OCI-LY3 (cell line): ENCODE results near the gene BCAR3.

Source experiments
- H2AFZ ChIP-seq: fragments of 200-600, 300-600 bp; shearing (Covaris generic); 2 replicates; pipeline ENCODE4 v1.6.0; 2014; ENCODE audit warnings: antibody characterized with exemption, low read depth, low read length
- H3K27ac ChIP-seq: fragments of 200-600, 300-600 bp; sonication (generic); 2 replicates; pipeline ENCODE4 v1.5.1; 2014; ENCODE audit warnings: mild to moderate bottlenecking, low read length, moderate library complexity, mixed read lengths
- H3K27me3 ChIP-seq: fragments of 200-600, 300-600 bp; sonication (generic); 2 replicates; pipeline ENCODE4 v1.6.1; 2014; ENCODE audit warnings: low read depth, low read length, mixed read lengths
- H3K36me3 ChIP-seq: fragments of 200-600, 300-600 bp; sonication (generic); replicated peaks from 2 replicates; pipeline ENCODE3; 2014; ENCODE audit warnings: low read depth, low read length, mixed read lengths
- H3K4me1 ChIP-seq: fragments of 300-600, 200-600 bp; sonication (generic); 2 replicates; pipeline ENCODE4 v1.6.1; 2014; ENCODE audit warnings: low read length, mixed read lengths
- H3K4me2 ChIP-seq: fragments of 200-600, 300-600 bp; sonication (generic); 2 replicates; pipeline ENCODE4 v1.6.1; 2014; ENCODE audit warnings: low read length, mixed read lengths
- H3K4me3 ChIP-seq: fragments of 300-600, 200-600 bp; sonication (generic); 2 replicates; pipeline ENCODE4 v1.5.1; 2014; ENCODE audit warnings: antibody characterized with exemption, mild to moderate bottlenecking, low read length, moderate library complexity
- H3K79me2 ChIP-seq: fragments of 300-600, 200-600 bp; shearing (Covaris generic); 2 replicates; pipeline ENCODE4 v1.6.1; 2014; ENCODE audit warnings: mild to moderate bottlenecking, low read length, mixed read lengths
- H3K9ac ChIP-seq: fragments of 300-600, 200-600 bp; shearing (Covaris generic); 2 replicates; pipeline ENCODE4 v1.6.0; 2014; ENCODE audit warnings: mild to moderate bottlenecking, low read length, moderate library complexity
- H3K9me3 ChIP-seq: fragments of 200-600, 300-600 bp; shearing (Covaris generic); 2 replicates; pipeline ENCODE4 v1.6.1; 2014; ENCODE audit warnings: low read length, mixed read lengths; ENCODE audit not compliant: insufficient read depth
- H4K20me1 ChIP-seq: fragments of 200-600, 300-600 bp; sonication (generic); 2 replicates; pipeline ENCODE4 v1.6.1; 2016; ENCODE audit warnings: low read length, mixed read lengths; ENCODE audit not compliant: insufficient read depth
- CTCF ChIP-seq: fragments of 200-600, 300-600 bp; sonication (generic); IDR thresholded peaks from 2 replicates; pipeline ENCODE4 v1.5.1; 2014; ENCODE audit warnings: antibody characterized with exemption, low read length, low read depth
- EZH2phosphoT487 ChIP-seq: fragments of 200-600 bp; shearing (Covaris generic); IDR thresholded peaks from 2 replicates; pipeline ENCODE4 v1.6.1; 2018; ENCODE audit warnings: antibody characterized with exemption, mixed run types, low read depth

The BCAR3 gene

GRCh38 chr1:93588955-93589354 lies 92.7 kb downstream of the BCAR3 start:
- TF ChIP-seq CTCF (no peak), EZH2phosphoT487 (no peak)
- Histone ChIP-seq H3K27ac (no peak overlapping the region), H3K9ac (no peak overlapping the region), H2AFZ (no peak overlapping the region), H3K4me2 (no peak overlapping the region), H3K27me3 (no peaks in the 10 kb centered on the region), H3K9me3 (no peaks in the 10 kb centered on the region), H4K20me1 (peaks cover 8% of the 10 kb centered on the region), H3K79me2 (peaks cover 16% of the 10 kb centered on the region; the same call in 1 of the 2 replicates), H3K4me3 (no peak overlapping the region), H3K36me3 (peaks cover 33% of the 10 kb centered on the region), H3K4me1 (peaks cover 12% of the 10 kb centered on the region)

GRCh38 chr1:93588206-93588605 lies 93.4 kb downstream of the BCAR3 start:
- Histone ChIP-seq H4K20me1 (peaks cover 3% of the 10 kb centered on the region; the same call in 1 of the 2 replicates), H3K9me3 (no peaks in the 10 kb centered on the region), H2AFZ (no peak overlapping the region), H3K27ac (no peak overlapping the region), H3K4me1 (peaks cover 12% of the 10 kb centered on the region), H3K4me3 (no peak overlapping the region), H3K4me2 (no peak overlapping the region), H3K79me2 (peaks cover 11% of the 10 kb centered on the region; the same call in 1 of the 2 replicates), H3K36me3 (peaks cover 39% of the 10 kb centered on the region), H3K27me3 (no peaks in the 10 kb centered on the region), H3K9ac (no peak overlapping the region)
- TF ChIP-seq CTCF (no peak), EZH2phosphoT487 (no peak)

GRCh38 chr1:93587354-93587753 lies 94.3 kb downstream of the BCAR3 start:
- Histone ChIP-seq H3K36me3 (peaks cover 38% of the 10 kb centered on the region), H3K9me3 (no peaks in the 10 kb centered on the region), H4K20me1 (peaks cover 3% of the 10 kb centered on the region; the same call in 1 of the 2 replicates), H3K4me1 (peaks cover 10% of the 10 kb centered on the region), H3K27me3 (no peaks in the 10 kb centered on the region), H3K4me2 (no peak overlapping the region), H2AFZ (no peak overlapping the region), H3K79me2 (peaks cover 8% of the 10 kb centered on the region; the same call in 1 of the 2 replicates), H3K4me3 (no peak overlapping the region), H3K9ac (no peak overlapping the region), H3K27ac (no peak overlapping the region)
- TF ChIP-seq CTCF (no peak), EZH2phosphoT487 (no peak)

- Histone ChIP-seq H3K27me3 (no peaks in the 10 kb centered on the region), H3K4me1 (no peaks in the 10 kb centered on the region), H3K79me2 (no peaks in the 10 kb centered on the region), H3K4me2 (no peak overlapping the region), H3K9me3 (no peaks in the 10 kb centered on the region), H4K20me1 (no peaks in the 10 kb centered on the region; the same call in 1 of the 2 replicates), H3K9ac (no peak overlapping the region), H3K27ac (no peak overlapping the region), H3K4me3 (no peak overlapping the region), H2AFZ (no peak overlapping the region), H3K36me3 (peaks cover 29% of the 10 kb centered on the region)
- TF ChIP-seq EZH2phosphoT487: no peak
- TF ChIP-seq CTCF: no peak
Observed at GRCh38 chr1:93585059-93585966, 96.3 kb downstream of the BCAR3 start.
